ENCODE results near the gene PAIP1.

The PAIP1 gene

DNA sequence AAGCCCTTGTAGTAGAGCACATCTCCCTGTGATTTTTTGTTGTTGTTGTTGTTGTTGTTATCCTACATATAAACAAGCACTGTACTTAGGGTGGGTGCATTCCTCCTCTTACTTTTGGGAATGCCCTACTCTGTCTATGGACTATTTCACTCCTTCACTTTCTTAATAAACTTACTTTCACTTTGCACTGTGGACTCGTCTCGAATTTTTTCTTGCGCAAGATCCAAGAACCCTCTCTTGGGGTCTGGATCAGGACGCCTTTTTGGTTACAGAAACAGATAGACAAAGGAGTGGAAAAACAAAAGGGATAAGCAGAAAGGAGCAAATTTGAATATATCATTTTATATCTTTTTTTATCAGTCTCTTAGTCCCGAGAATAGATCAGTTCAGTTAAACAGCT is 14.4 kb upstream of the PAIP1 start:
- no CpG with 5 or more reads among the region's 5 CpGs for WGBS, 2 donors (ENCODE audit: extremely low coverage in 2 of 2, insufficient read length in 2 of 2, insufficient replicate concordance in 1 of 2)

DNA sequence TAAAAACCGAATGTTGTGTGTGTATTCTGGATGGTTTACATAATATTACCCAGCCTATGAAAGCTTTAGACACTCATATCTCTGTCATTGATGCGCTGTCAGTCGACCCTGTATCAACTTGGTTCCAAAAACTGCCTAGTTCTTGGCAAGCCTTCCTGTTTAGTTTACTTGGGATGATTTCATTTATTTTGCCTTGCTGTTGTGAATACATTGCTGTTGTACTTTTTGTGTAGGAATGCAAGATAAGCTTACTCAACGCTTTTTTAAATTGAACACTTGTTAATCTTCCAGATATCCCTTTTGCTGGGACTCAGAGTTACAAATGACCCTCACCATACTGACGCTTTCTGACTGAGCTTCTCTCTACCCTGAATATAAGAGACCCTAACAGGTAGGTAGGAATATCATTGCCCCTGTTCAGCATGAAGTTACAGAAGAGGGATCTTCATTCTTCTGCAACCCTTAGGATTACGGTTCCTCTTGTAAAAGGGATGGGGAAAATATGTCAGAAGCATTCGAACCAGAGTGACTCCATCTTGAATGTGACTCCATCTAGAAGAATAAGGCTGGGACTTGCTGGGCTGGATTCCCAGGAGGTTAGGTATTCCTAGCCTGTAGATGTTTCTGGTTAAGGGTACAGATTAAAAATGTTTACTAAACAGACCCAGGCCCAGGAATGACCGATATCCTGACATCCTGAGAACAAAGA is 13.7 kb upstream of the PAIP1 start:
- Histone ChIP-seq H3K4ac (ENCODE audit: low read length) (no peak overlapping the region), H3K4me2 (ENCODE audit: insufficient read depth, low read length, poor library complexity, severe bottlenecking) (no peak overlapping the region), H2AK5ac (ENCODE audit: low read depth, low read length) (no peak overlapping the region), H3K27me3 (ENCODE audit: control insufficient read depth in 3 of 3, insufficient read depth in 3 of 3, low read depth in 1 of 3, low read length in 3 of 3) (no peaks in the 10 kb centered on the region), H3K27ac (replicated peaks; ENCODE audit: low read length) (no peak overlapping the region), H4K91ac (ENCODE audit: low read depth, low read length, poor library complexity) (no peak overlapping the region), H2BK120ac (ENCODE audit: low read depth, low read length) (no peak overlapping the region), H2BK15ac (ENCODE audit: low read length) (no peak overlapping the region), H3K36me3 (replicated peaks in 1 of 2; ENCODE audit: control insufficient read depth in 2 of 2, insufficient read depth in 2 of 2, low read length in 2 of 2) (peaks cover 0 to 8% of the 10 kb centered on the region in 2 donors), H3K23ac (ENCODE audit: low read depth, low read length, poor library complexity) (no peak overlapping the region), H2AFZ (ENCODE audit: low read length) (no peak overlapping the region), H3K18ac (ENCODE audit: low read length) (no peak overlapping the region), H2BK5ac (ENCODE audit: low read length) (no peak overlapping the region), H3K4me1 (ENCODE audit: control insufficient read depth in 2 of 2, insufficient read depth in 1 of 2, low read depth in 1 of 2, low read length in 2 of 2) (no peaks in the 10 kb centered on the region), H3K14ac (ENCODE audit: low read length) (no peak overlapping the region), H2BK12ac (ENCODE audit: low read length) (no peak overlapping the region), H3K79me1 (ENCODE audit: low read depth, low read length) (no peaks in the 10 kb centered on the region), H3K9ac (ENCODE audit: low read depth, low read length, poor library complexity) (no peak overlapping the region), H3K9me3 (replicated peaks in 1 of 2; ENCODE audit: control insufficient read depth in 2 of 2, insufficient read depth in 1 of 2, low read depth in 1 of 2, low read length in 2 of 2) (no peaks in the 10 kb centered on the region), H4K8ac (ENCODE audit: low read depth, low read length) (no peak overlapping the region), H3K4me3 (ENCODE audit: low read length in 2 of 2) (no peak overlapping the region)
- no CpG with 5 or more reads among the region's 8 CpGs for whole genome bisulfite sequencing, 2 donors (ENCODE audit: extremely low coverage in 2 of 2, insufficient read length in 2 of 2, insufficient replicate concordance in 1 of 2)
- no peak for DNase-seq (ENCODE audit: low spot score)

More for the DNA sequence above, 14.4 kb upstream of the PAIP1 start:
- Histone ChIP-seq H3K79me1 (ENCODE audit: low read depth, low read length) (no peaks in the 10 kb centered on the region), H2AFZ (ENCODE audit: low read length) (no peak overlapping the region), H3K23ac (ENCODE audit: low read depth, low read length, poor library complexity) (no peak overlapping the region), H3K4me2 (ENCODE audit: insufficient read depth, low read length, poor library complexity, severe bottlenecking) (no peak overlapping the region), H2AK5ac (ENCODE audit: low read depth, low read length) (no peak overlapping the region), H3K4me1 (ENCODE audit: control insufficient read depth in 2 of 2, insufficient read depth in 1 of 2, low read depth in 1 of 2, low read length in 2 of 2) (no peaks in the 10 kb centered on the region), H2BK120ac (ENCODE audit: low read depth, low read length) (no peak overlapping the region), H3K36me3 (replicated peaks in 1 of 2; ENCODE audit: control insufficient read depth in 2 of 2, insufficient read depth in 2 of 2, low read length in 2 of 2) (peaks cover 0 to 12% of the 10 kb centered on the region in 2 donors), H4K8ac (ENCODE audit: low read depth, low read length) (no peak overlapping the region), H3K4ac (ENCODE audit: low read length) (no peak overlapping the region), H3K14ac (ENCODE audit: low read length) (no peak overlapping the region), H3K9me3 (replicated peaks in 1 of 2; ENCODE audit: control insufficient read depth in 2 of 2, insufficient read depth in 1 of 2, low read depth in 1 of 2, low read length in 2 of 2) (no peaks in the 10 kb centered on the region), H2BK12ac (ENCODE audit: low read length) (no peak overlapping the region), H2BK5ac (ENCODE audit: low read length) (no peak overlapping the region), H3K27me3 (ENCODE audit: control insufficient read depth in 3 of 3, insufficient read depth in 3 of 3, low read depth in 1 of 3, low read length in 3 of 3) (no peaks in the 10 kb centered on the region), H3K27ac (replicated peaks; ENCODE audit: low read length) (no peak overlapping the region), H4K91ac (ENCODE audit: low read depth, low read length, poor library complexity) (no peak overlapping the region), H3K18ac (ENCODE audit: low read length) (no peak overlapping the region), H3K4me3 (ENCODE audit: low read length in 2 of 2) (no peak overlapping the region), H2BK15ac (ENCODE audit: low read length) (no peak overlapping the region), H3K9ac (ENCODE audit: low read depth, low read length, poor library complexity) (no peak overlapping the region)
- DNase-seq (ENCODE audit: low spot score) = no peak

DNA sequence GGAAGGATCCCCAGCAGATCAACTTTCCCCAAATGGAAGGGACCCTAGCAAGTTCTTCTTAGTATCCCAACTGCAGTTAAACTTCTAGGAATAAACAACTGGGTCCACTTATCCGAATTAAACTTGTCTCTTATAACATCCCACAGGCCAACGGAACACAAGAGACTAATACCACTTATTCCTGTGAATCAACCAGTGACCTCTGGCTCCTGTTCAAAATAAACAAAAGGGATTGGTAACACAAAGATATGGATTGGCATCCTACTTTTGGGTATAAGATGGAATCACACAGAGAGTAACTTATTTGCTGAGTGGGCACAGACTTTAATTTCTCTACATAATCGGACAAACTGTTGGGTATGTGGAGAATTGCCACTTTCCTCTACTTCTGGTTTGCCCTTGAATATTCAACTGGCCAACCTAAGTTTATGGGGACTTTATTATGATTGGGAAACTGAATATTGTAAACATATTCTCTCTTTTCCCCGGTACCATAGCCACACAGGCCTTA is 12.4 kb upstream of the PAIP1 start:
- Histone ChIP-seq H3K4me2 (ENCODE audit: insufficient read depth, low read length, poor library complexity, severe bottlenecking) (no peak overlapping the region), H4K8ac (ENCODE audit: low read depth, low read length) (no peak overlapping the region), H3K36me3 (replicated peaks in 1 of 2; ENCODE audit: control insufficient read depth in 2 of 2, insufficient read depth in 2 of 2, low read length in 2 of 2) (peaks cover 0 to 3% of the 10 kb centered on the region in 2 donors), H2BK12ac (ENCODE audit: low read length) (no peak overlapping the region), H3K4me3 (ENCODE audit: low read length in 2 of 2) (no peak overlapping the region), H2AFZ (ENCODE audit: low read length) (no peak overlapping the region), H3K18ac (ENCODE audit: low read length) (no peak overlapping the region), H2BK120ac (ENCODE audit: low read depth, low read length) (no peak overlapping the region), H2BK5ac (ENCODE audit: low read length) (no peak overlapping the region), H3K9me3 (replicated peaks in 1 of 2; ENCODE audit: control insufficient read depth in 2 of 2, insufficient read depth in 1 of 2, low read depth in 1 of 2, low read length in 2 of 2) (no peaks in the 10 kb centered on the region), H3K27ac (replicated peaks; ENCODE audit: low read length) (no peak overlapping the region), H2BK15ac (ENCODE audit: low read length) (no peak overlapping the region), H3K14ac (ENCODE audit: low read length) (no peak overlapping the region), H3K27me3 (ENCODE audit: control insufficient read depth in 3 of 3, insufficient read depth in 3 of 3, low read depth in 1 of 3, low read length in 3 of 3) (no peaks in the 10 kb centered on the region), H3K4me1 (ENCODE audit: control insufficient read depth in 2 of 2, insufficient read depth in 1 of 2, low read depth in 1 of 2, low read length in 2 of 2) (no peaks in the 10 kb centered on the region), H3K9ac (ENCODE audit: low read depth, low read length, poor library complexity) (no peak overlapping the region), H3K79me1 (ENCODE audit: low read depth, low read length) (no peaks in the 10 kb centered on the region), H3K23ac (ENCODE audit: low read depth, low read length, poor library complexity) (no peak overlapping the region), H2AK5ac (ENCODE audit: low read depth, low read length) (no peak overlapping the region), H3K4ac (ENCODE audit: low read length) (no peak overlapping the region), H4K91ac (ENCODE audit: low read depth, low read length, poor library complexity) (no peak overlapping the region)
- no peak for DNase-seq (ENCODE audit: low spot score)
- whole genome bisulfite sequencing, 2 donors (ENCODE audit: extremely low coverage in 2 of 2, insufficient read length in 2 of 2, insufficient replicate concordance in 1 of 2) = no CpG with 5 or more reads among the region's 4 CpGs

DNA sequence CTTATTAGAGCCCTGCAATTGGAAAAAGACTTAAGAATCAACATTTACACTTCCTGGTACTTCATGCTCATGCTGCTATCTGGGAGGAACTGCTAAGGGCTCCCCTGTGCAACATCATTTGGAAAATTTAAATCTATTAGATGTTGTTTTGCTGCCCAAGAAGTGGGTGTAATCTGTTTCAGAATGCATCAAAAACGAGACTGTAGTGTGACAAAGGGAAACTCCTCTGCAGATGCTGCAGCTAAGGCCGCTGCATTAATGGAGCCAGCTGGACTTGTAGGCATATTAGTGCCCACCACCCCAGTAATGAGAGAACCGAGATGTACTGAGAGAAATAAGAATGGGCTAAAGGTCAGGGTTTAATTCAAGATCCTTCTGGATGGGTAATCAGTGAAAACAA is 11.1 kb upstream of the PAIP1 start:
- no peak overlapping the region for H3K4ac ChIP-seq (ENCODE audit: low read length)
- H3K14ac ChIP-seq (ENCODE audit: low read length) = no peak overlapping the region
- H3K4me3 ChIP-seq (ENCODE audit: low read length in 2 of 2) = no peak overlapping the region
- no peaks in the 10 kb centered on the region for H3K4me1 ChIP-seq (ENCODE audit: control insufficient read depth in 2 of 2, insufficient read depth in 1 of 2, low read depth in 1 of 2, low read length in 2 of 2)
- peaks cover 0 to 3% of the 10 kb centered on the region in 2 donors for H3K36me3 ChIP-seq (replicated peaks in 1 of 2; ENCODE audit: control insufficient read depth in 2 of 2, insufficient read depth in 2 of 2, low read length in 2 of 2)
- H3K9ac ChIP-seq (ENCODE audit: low read depth, low read length, poor library complexity) = no peak overlapping the region
- H3K4me2 ChIP-seq (ENCODE audit: insufficient read depth, low read length, poor library complexity, severe bottlenecking) = no peak overlapping the region
- no peak overlapping the region for H2AK5ac ChIP-seq (ENCODE audit: low read depth, low read length)
- H3K27me3 ChIP-seq (ENCODE audit: control insufficient read depth in 3 of 3, insufficient read depth in 3 of 3, low read depth in 1 of 3, low read length in 3 of 3) = no peaks in the 10 kb centered on the region
- no peak for DNase-seq (ENCODE audit: low spot score)
- H2BK12ac ChIP-seq (ENCODE audit: low read length) = no peak overlapping the region
- no peak overlapping the region for H2BK120ac ChIP-seq (ENCODE audit: low read depth, low read length)
- no peak overlapping the region for H3K18ac ChIP-seq (ENCODE audit: low read length)
- H2BK15ac ChIP-seq (ENCODE audit: low read length) = no peak overlapping the region
- no peak overlapping the region for H3K23ac ChIP-seq (ENCODE audit: low read depth, low read length, poor library complexity)
- H2BK5ac ChIP-seq (ENCODE audit: low read length) = no peak overlapping the region
- no CpG with 5 or more reads among the region's 3 CpGs for WGBS, 2 donors (ENCODE audit: extremely low coverage in 2 of 2, insufficient read length in 2 of 2, insufficient replicate concordance in 1 of 2)
- no peaks in the 10 kb centered on the region for H3K79me1 ChIP-seq (ENCODE audit: low read depth, low read length)
- no peak overlapping the region for H4K91ac ChIP-seq (ENCODE audit: low read depth, low read length, poor library complexity)
- H3K27ac ChIP-seq (replicated peaks; ENCODE audit: low read length) = no peak overlapping the region
- H2AFZ ChIP-seq (ENCODE audit: low read length) = no peak overlapping the region
- no peak overlapping the region for H4K8ac ChIP-seq (ENCODE audit: low read depth, low read length)
- no peaks in the 10 kb centered on the region for H3K9me3 ChIP-seq (replicated peaks in 1 of 2; ENCODE audit: control insufficient read depth in 2 of 2, insufficient read depth in 1 of 2, low read depth in 1 of 2, low read length in 2 of 2)

Data from neuronal stem cell (in vitro differentiated cells).